NCI-H524 (cell line): ENCODE measurements around the gene RALGAPA1.
A peak's percentile ranks its signal among the peaks of the same experiment; 100 is the strongest.
"Not testable (repeated sequence)": the region's sequence is repeated elsewhere in the genome, so short reads cannot be mapped to it uniquely, and the experiment has no call there.

Experiments
- DNase-seq, 2 experiments: peaks; one replicate each; lab custom pipeline; 2025; lab: John Stamatoyannopoulos, UW

The RALGAPA1 gene

DNA sequence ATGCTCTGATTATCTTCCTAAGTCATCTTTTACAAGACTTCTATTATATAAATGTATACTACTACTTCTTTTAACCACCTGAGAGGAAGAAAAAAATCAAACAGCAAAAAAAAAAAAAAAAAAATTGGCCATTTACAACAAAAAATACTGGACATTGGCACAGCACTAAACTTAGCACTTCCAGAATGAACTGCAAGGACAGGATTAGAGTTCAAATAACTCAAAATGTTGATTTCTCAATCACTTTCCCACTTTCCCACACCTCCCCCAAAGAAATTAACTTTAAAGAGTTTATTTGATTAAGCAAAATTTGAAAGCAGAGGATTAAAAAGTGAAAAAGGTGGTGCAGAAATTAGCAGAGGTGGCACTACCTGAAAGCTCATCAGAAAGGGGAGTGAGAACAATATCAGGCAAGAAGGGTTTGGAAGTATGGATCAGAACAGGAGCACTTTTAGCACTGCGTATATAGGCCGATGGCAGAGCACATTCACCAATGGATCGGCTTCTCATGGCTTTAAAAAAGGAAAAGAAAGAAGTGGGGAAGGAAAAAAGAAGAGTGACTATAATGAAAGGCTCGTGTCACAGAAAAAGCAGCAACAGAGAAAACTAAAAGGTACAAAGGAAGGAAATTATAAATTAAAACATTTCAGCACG lies 109.2 kb downstream of the RALGAPA1 start:
- DNase-seq: no peak

DNA sequence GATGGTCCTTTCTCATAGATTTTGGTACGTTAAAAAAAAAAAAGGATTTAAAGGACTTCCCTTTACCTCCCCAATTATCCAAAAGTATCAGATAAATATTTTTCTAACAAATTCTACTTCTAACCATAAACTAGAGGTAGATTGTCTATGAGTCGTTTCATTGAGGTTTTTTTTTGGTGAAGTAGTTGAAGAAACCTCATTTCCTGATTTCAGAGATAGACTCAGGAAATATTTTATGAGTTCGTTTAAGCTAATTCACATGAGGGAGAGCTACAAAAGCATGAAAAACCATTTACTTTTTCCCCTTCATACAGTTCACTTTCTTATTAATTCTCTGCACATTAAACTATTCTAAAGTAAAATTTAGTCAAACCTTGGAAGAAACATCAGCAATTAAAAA lies 112.5 kb downstream of the RALGAPA1 start:
- no peak for DNase-seq

DNA sequence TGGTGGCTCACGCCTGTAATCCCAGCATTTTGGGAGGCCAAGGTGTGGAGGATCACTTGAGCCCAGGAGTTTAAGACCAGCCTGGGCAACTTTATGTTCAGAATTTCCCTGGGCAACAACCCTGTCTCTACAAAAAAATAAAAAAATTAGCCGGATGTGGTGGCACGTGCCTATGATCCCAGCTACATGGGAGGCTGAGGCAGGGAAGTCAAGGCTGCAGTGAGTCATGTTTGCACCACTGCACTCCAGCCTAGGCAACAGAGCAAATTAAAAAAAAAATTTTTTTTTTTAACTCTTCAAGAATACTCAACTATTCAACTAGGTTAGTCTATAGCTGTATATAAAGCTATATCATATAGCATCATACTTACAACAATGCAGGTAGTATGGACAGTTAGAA lies 113.0 kb downstream of the RALGAPA1 start:
- no peak for DNase-seq

DNA sequence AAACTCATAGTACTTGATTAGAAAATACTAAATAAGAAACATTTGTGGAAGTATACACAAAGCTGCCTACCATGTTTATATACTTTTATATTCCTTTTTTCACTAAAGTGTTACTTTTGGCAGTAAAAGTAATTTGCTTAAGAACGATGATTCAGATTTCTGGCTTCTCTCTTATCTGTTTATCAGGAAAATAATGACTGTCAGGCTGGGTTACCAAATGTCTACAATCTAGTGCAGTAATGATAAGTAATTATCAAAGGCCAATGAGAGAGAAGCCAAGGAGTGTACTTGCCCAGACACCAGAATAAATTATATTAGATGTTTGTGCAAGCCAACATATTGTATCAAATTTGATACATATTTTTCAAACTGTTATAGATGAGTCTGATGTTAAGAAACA lies 113.4 kb downstream of the RALGAPA1 start:
- no peak for DNase-seq

DNA sequence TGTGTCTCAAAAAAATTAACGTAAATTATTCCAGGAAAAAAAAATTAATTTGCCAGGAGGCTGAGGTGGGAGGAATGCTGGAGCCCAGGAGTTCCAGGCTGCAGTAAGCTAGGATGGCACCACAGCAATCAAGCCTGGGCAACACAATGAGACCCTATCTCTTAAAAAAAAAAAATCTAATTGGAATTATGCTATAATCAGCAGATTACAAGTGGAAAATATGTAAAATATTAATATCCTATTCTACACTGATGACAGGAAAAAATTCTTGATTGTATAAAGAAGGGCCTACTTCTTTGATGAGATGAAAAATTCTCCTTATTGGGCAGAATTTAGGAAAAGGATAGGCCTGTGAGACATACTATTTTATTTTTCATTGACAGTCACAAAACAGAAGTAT lies 114.0 kb downstream of the RALGAPA1 start:
- DNase-seq: no peak

DNA sequence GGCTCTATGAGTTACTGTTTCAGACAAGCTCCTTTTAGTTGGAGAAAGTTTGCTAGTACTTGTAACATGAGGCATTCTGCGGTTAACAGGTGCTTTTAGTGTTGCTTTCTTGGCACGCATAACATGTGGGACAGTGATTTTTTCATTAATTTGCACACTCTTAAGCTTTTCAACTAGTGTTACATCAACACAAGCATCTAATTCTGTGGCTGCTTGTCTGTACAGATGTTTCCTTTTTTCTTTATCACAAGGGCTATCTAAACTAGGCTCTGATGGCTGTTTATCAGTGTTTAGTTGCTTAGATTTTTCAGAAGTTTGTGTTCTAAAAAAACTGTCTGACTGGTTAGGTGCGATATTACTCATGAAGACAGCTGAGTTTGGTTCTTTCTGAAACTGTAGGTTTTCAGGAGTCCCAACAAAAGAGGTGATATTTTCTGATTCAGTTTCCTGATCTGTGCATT lies 120.1 kb downstream of the RALGAPA1 start:
- no peak for DNase-seq

DNA sequence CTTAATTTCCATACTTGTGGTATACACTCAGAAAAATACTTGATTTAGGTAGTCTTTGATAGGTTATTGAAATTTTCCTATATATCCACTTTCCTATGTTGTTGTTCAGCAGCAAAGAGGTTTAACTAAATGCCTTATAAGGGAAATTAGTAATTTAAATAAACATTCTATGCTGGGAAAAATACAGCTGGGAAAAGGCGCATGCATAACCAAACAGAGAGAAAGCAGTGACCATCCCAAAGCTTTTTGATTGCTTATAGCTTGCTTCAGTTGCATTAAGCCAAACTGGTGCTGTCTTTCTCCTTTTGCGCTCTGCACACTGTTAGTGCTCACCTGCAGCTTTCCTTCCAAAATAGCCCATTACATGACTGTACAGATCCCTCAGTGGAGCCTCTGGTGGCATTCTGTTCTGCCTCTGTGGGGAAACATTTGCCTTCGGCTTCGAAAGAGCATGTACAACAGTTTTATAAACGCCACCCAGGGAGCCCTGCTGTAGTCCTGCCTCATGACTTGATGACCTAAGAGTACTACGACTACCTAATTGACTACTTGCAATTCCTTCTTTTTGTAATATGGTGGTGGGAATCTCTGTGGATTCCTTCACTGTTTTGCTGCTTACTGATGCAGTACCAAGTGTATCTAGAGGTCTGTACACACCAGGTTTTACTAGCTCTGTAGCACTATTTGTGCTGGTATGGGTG lies 120.8 kb downstream of the RALGAPA1 start:
- no peak for DNase-seq

DNA sequence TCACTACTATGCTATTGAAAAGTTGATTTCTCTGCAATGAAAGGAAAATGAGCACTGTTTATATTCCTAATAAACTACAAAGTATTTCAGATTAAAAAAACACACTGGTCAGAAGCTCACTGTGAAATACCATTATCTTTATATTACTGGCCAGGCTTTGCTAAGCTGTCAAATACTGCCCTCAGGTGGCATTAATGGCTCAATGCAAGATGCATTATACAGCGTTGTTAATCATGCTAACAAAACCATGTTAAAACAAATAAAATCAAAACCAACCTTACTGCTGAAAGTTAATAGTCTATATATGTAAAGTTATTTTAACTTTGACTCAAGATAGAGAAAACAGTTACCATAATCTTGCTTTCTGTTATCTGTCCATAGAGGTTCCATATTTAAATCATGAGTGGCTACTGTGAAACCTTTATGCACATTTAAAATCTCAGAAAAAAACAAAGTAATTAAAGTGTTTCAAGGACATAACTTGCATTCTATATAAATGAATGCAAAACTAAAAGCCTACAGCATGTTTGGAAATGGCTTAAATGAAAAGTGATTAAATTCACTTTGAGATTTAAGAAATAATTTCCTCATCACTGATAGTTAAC lies 121.7 kb downstream of the RALGAPA1 start:
- DNase-seq: peak; percentile 9 to 74

DNA sequence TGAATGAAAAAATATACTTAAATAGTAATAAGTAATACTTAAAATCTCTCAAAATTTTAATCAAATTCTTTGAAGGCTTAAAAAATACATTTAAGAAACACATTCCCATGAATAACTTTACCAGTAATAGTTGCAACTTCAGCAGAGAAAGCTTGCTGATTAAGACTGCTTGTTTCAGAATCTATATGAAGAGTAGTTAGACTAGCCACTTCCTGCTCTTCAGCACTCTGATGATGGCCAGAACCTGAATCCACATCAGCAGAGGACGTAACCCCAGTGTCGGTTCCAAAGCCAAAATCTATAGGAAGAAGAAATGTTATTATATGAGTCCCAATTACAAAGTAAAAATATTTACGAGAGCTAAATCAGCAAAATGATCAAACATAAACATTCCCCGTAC lies 125.4 kb downstream of the RALGAPA1 start:
- DNase-seq: not testable (repeated sequence)

DNA sequence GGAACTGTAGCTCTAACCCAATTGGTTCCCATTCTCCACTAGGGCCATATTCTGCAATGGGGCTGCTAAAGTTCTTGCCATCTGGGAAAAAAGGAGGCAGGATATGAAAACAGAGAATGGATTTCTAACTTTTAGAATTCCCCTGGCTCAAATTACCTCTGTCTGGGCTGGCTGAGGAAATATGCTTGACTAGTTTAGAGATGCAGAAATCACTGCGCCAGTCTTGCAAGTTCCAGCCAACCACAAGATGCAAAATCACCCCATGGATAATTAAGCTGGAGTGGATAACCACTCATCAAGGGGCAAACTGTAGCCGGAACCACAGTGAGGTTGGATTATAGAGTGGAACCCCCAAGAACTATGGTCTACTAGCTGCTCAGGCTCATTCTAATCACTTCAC lies 126.3 kb downstream of the RALGAPA1 start:
- DNase-seq: no peak

DNA sequence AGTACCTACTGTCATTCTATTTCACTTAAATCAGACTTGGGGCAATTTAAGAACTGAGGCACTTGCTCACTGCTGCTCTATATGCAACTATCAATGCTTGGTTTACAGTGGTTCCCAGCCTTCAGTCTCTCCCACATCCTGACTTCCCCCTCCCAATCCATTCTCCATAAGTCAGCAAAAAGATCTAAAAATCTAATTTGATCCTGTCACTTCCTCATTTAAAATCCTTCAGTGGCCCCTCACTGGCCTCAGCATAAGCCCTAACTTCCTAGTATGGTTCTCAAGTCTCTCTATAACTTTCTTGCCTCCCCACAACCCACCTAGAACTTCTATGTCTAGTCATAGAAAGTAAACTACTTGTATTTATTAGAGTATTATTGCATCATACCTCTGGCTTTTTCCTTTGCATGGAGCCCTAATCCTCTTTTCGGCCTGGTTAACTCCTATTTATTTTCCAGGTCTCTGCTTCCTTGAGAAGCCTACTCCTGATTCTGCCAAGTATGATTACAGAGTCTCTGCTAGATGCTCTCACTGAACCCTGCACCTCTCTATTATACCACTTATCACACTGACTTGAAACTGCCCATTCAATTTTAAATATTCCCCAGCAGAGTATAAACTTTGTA lies 130.6 kb downstream of the RALGAPA1 start:
- no peak for DNase-seq

DNA sequence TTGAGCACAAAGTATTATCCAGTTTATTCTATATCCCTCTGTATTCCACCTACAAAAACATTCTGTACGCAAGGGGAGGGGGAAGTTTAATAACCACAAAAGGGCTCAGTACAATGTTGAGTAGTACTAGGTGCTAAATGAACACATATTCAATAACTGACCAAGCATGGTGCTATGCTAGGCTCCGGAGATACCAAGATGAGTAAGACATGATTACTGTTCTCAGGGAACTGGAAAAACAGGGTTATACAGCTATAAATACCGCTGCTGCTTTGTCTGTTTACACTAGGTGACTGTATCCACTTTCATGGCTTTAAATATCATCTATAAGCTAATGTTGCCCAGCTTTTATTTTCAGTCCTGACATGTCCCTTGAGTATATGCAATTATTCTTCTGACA lies 139.3 kb downstream of the RALGAPA1 start:
- no peak for DNase-seq

DNA sequence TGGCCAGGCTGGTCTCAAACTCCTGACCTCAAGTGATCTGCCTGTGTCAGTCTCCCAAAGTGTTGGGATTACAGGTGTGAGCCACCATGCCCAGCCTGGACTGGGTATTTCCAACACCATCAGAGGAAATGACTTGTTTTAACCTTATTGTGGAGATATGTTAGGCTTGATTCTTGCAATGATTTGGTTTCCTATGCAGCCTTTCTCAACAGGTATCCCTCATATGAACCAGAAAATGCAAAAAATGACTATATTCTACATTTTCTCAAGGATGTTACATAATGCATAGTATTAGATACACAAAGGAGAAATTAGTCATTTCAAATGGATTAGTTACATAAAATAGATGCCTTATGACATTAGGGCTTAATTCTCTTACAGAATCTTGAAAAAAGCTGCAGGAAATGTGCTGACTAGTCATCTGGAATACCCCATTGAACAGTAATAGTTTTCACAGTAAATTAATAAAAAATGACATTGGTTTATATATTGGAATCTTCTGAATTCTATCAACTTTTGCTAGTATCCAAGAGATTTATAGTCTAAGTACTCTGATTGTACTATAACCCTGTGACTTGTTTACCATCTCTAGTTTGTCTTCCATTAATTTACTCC lies 142.6 kb downstream of the RALGAPA1 start:
- DNase-seq: no peak

DNA sequence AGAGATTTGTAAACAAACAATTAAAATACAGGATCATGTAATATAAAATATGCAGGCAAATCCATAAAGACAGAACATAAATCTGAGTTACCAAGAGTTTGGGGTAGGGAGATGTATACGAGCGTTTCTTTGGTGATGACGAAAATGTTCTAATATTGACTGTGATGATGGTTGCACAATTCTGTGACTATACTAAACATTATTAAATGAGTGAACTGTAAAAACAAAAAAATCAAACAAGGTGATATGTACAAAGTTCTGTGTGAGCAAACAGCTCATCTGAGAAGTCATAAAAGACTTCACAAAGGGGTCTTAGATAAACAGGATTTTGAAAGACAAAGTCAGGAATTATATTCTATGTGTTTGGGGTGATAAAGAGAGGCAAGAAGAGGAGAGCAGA lies 147.2 kb downstream of the RALGAPA1 start:
- DNase-seq: no peak

DNA sequence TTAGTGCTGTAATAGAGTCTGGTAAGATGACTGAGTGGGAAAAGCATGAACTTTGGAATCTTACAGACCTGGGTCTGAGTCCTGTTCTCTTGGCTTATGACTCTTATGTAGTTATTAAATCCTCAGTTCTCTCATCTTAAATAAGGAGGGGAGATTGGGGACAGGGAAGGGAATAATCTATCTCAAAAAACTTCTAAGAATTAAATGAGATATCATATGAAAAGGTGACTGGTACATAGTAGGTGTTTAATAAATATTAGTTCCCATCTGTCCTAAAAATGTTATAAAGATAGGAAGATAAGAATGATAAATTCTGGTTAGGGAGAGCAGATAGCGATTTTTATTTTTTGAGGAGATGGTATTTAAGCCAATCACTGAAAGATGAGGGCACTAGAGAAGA lies 156.1 kb downstream of the RALGAPA1 start:
- no peak for DNase-seq

DNA sequence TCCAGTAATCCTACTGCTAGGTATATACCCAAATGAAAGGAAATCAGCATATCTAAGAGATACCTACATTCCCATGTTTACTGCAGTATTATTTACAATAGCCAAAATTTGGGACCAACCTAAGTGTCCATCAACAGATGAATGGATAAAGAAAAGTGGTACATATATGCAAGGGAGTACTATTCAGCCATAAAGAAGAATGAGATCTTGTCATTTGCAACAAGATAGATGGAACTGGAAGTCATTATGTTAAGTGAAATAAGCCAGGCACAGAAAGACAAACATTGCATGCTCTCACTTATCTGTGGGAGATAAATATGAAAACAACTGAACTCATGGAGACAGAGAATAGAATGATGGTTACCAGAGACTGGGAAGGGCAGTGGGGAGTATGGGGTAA lies 165.6 kb downstream of the RALGAPA1 start:
- no peak for DNase-seq

DNA sequence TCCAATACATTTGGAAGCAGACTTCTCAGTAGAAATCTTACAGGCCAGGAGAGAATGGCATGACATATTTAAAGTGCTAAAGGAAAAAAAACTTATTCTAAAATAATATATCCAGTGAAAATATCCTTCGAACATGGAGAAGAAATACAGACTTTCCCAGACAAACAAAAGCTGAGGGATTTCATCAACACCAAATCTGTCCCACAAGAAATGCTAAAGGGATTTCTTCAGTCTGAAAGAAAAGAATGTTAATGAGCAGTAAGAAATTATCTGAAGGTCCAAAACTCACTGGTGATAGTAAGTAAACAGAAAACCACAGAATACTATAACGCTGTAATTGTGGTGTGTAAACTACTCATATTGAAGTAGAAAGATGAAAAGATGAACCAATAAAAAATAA lies 171.2 kb downstream of the RALGAPA1 start:
- DNase-seq: no peak

DNA sequence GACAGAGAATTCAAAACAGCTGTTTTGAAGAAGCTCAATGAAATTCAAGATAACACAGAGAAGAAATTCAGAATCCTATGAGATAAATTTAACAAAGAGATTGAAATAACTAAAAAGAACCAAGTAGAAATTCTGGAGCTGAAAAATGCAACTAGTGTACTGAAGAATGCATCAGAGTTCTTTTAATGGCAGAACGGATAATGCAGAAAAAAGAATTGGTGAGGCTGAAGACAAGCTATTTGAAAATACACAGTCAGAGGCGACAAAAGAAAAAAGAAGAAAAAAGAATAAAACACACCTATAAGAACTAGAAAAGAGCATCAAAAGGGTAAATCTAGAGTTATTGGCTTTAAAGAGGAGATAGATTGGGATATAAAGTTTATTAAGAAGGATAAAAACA lies 171.8 kb downstream of the RALGAPA1 start:
- DNase-seq: no peak

DNA sequence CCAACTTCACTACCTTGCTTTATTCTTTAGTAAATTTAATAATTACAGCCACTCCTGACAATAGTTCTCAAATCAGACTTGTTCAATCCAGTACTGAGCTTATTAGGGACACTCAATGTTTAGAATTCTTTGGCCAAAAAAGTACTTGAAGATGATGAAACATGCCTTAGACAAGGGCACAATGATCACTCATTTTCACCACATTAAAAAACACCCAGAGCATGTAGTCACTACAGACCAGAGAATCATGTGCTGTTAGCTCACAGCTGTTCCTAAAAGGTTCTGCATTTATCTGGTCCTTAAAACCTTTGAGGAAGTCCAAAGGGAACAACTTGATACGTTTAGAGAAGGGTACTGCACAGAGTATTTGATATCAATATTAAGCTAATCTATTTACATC lies 176.4 kb downstream of the RALGAPA1 start:
- DNase-seq: peak in 1 of 2 experiments; percentile 8

DNA sequence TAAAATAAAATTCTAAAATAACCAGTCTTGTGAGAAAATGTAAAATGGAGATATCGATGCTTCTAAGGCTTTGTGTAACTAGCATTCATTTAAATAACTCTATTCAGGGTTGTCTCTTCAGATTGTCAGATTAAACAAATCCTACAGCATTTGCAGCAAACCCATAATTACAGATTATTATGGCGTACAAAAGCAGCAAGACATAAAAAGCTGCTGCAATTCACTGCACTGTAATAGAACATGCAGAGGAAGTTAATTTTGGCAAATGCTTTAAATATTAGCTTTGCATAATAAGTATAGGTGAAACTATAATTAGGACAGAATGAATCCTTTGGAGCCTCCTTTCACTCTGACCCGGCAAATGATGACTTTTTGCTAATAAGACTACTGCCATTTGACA lies 176.8 kb downstream of the RALGAPA1 start:
- DNase-seq: no peak

DNA sequence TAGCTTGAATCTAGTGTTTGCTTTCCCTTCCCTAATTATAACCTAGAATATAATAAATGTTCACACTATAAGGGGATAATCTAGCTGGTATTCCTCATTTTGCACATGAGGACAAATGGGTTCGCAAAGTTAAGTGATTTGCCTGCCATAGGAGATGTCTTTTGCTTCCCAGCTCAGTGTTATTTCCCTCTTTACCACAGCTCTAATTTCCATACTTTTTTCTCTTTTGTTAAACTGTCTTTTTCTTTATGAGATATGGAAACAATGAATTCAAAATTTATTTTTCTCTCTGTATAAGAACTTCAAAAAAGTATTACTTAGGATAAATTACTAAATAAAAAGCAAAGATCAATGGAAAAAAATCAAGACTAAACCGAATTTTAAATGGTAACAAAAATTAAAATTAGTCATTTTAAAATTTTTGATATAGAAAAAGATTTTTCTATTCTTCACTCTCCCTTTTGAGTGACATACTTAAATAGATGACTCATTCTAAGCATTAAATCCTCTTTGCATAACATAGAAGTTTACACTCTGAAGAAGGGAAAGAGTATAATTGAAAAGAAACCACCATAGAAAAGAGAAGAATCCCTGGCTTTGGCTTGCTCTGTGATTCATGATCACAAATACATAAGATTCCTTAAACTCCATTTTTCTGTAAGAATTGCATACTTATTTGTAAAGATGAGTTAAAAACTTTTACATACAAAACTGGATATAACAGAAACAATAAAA lies 177.9 kb downstream of the RALGAPA1 start:
- no peak for DNase-seq

DNA sequence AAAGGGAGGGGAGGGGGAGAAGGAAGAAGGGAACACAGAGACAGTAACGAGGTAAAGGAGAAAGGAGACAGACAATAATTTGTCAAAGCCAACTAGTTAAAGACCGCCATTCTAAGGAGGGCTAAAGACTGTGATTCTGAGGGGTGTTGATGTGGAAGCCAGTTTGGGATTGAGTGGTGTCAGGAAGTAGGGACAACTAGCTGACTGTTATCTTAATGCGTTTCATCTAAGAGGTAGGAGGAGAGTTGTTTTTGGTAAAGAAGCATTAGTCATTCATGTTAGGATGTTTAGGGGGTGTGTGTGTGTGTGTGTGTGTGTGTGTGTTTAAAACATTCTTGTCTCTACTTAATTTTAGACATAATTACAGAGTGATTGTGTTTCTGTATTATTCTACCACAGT lies 180.1 kb downstream of the RALGAPA1 start:
- DNase-seq: no peak
